ENCODE results near the gene RHOF. TPM values are rescaled to one million over a fixed set of nuclear protein-coding genes. Genes with fewer than 3 reads are reported as not detected.

RHOF gene, protein sequence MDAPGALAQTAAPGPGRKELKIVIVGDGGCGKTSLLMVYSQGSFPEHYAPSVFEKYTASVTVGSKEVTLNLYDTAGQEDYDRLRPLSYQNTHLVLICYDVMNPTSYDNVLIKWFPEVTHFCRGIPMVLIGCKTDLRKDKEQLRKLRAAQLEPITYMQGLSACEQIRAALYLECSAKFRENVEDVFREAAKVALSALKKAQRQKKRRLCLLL
- total RNA-seq (2014; rRNA removed; shearing (Covaris generic)): 1.6 and 4.0 TPM in 2 replicates

DNA sequence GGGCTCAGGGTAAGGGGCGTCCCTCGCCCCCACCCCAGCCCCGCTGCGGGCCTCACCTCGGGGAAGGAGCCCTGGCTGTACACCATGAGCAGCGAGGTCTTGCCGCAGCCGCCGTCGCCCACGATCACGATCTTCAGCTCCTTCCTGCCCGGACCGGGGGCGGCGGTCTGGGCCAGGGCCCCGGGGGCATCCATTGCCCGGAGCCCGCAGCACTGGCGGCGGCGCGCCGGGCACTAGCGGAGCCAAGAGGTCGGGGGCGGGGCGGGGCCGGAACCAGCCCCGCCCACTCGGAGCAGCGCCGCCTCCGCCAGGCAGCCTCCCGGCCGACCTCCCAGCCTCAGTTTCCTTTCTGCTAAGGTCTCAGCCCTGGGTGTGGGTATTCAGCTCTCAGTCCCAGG lies at the start of gene RHOF:
Gene RHOF, minus strand, starts transcription at position 249 of the 398 bp plus-strand sequence. Its CDS starts 55 bp downstream, at position 194.
- Histone ChIP-seq H3K4me1 (replicated peaks) (peaks cover 32% of the 10 kb centered on the region), H3K4me3 (peak within 1 kb of the TSS; percentile 38), H3K27me3 (replicated peaks) (no peaks in the 10 kb centered on the region), H3K9me3 (replicated peaks) (0 out of 2 replicates have a peak, but pooled peaks cover 2% of the 10 kb centered on the region), H3K36me3 (peaks cover 26% of the 10 kb centered on the region), H3K27ac (peak within 1 kb of the TSS; percentile 33)
- no peak for DNase-seq (ENCODE audit: low read depth in 1 of 2, low spot score in 2 of 2)

GRCh38 chr12:121839993-121840761 lies 46.7 kb upstream of the RHOF start:
- no peak for DNase-seq (ENCODE audit: low read depth in 1 of 2, low spot score in 2 of 2)
- Histone ChIP-seq H3K27ac (no peak overlapping the region), H3K36me3 (no peaks in the 10 kb centered on the region)

DNA sequence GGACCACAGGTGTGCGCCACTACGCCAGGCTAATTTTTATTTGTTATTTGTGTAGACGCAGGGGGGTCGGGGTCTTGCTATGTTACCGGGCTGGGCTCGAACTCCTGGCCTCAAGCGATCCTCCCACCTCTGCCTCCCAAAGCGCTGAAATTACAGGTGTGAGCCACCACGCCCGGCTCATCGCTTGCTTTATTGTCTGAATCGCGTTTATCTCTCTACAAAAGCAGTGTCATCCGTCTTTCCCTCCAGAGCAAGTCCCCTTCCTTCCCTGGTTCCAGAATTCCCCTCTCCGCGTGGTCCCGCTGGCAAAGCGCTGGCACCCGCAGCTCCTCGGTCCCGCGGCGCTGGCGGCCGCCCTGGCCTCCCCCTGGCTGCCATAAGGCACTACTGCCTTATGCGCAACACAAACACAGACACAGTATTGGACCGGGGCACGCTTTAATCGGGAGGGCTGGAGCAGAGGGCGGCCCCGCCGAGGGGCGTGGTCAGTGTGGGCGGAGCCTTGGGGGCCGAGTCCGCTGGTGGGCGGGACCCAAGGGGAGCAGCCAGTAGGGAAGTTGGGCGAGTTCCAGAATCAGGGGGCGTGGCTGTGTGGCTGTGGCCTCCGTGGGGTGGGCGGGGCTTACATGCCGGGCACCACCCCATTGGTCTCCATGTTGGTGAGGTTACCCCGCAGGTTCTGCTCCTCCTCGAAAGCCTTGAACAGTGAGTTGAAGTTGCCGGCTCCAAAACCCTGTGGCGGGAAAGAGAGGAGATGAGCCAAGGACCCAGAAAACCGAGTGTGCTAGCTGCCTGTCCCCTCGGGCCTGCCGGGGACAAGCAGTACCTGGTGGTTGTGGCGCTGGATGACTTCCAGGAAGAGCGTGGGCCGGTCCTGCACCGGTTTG lies 45.9 kb upstream of the RHOF start:
- H3K27ac ChIP-seq: no peak overlapping the region
- no peaks in the 10 kb centered on the region; the same call in 1 of the 2 replicates for H3K27me3 ChIP-seq (replicated peaks)
- H3K4me3 ChIP-seq: peak overlapping the region; percentile 43
- no peaks in the 10 kb centered on the region for H3K36me3 ChIP-seq
- DNase-seq (ENCODE audit: low read depth in 1 of 2, low spot score in 2 of 2): peak; percentile 95 to 99
- no peaks in the 10 kb centered on the region for H3K9me3 ChIP-seq (replicated peaks)
- H3K4me1 ChIP-seq (replicated peaks): peaks cover 10% of the 10 kb centered on the region; the same call in 1 of the 2 replicates

More at GRCh38 chr12:121839993-121840761, 46.7 kb upstream of the RHOF start:
- Histone ChIP-seq H3K27me3 (replicated peaks) (no peaks in the 10 kb centered on the region; the same call in 1 of the 2 replicates), H3K4me1 (replicated peaks) (peaks cover 10% of the 10 kb centered on the region; the same call in 1 of the 2 replicates), H3K9me3 (replicated peaks) (no peaks in the 10 kb centered on the region), H3K4me3 (peak overlapping the region; percentile 43)

GRCh38 chr12:121838126-121838525 lies 44.6 kb upstream of the RHOF start:
- Histone ChIP-seq H3K9me3 (replicated peaks) (no peaks in the 10 kb centered on the region), H3K4me3 (no peak overlapping the region), H3K27me3 (replicated peaks) (no peaks in the 10 kb centered on the region; the same call in 1 of the 2 replicates), H3K27ac (no peak overlapping the region), H3K36me3 (no peaks in the 10 kb centered on the region), H3K4me1 (replicated peaks) (peaks cover 10% of the 10 kb centered on the region; the same call in 1 of the 2 replicates)
- no peak for DNase-seq (ENCODE audit: low read depth in 1 of 2, low spot score in 2 of 2)

DNA sequence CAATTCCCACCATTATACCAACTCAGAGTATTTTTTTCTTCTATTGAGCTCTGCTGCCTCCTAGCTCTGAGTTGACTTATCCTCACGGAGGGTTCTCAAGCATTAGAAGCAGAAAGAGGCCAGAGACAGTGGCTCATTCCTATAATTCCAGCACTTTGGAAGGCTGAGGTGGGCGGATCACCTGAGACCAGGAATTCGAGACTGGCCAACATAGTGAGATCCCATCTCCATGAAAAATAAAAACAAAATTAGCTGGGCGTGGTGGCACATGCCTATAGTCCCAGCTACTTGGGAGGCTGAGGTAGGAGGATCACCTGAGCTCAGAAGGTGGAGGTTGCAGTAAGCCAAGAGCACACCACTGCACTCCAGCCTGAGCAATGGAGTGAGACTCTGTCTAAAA lies 44.2 kb upstream of the RHOF start:
- Histone ChIP-seq H3K36me3 (no peaks in the 10 kb centered on the region), H3K4me3 (no peak overlapping the region), H3K27me3 (replicated peaks) (no peaks in the 10 kb centered on the region; the same call in 1 of the 2 replicates), H3K9me3 (replicated peaks) (no peaks in the 10 kb centered on the region), H3K4me1 (replicated peaks) (peaks cover 10% of the 10 kb centered on the region; the same call in 1 of the 2 replicates), H3K27ac (no peak overlapping the region)
- DNase-seq (ENCODE audit: low read depth in 1 of 2, low spot score in 2 of 2): no peak

- Histone ChIP-seq H3K27me3 (replicated peaks) (no peaks in the 10 kb centered on the region), H3K27ac (no peak overlapping the region), H3K9me3 (replicated peaks) (no peaks in the 10 kb centered on the region), H3K4me1 (replicated peaks) (no peaks in the 10 kb centered on the region), H3K4me3 (no peak overlapping the region), H3K36me3 (peaks cover 37% of the 10 kb centered on the region)
- DNase-seq (ENCODE audit: low read depth in 1 of 2, low spot score in 2 of 2): no peak
These were observed 38.2 kb upstream of the RHOF start for GRCh38 chr12:121831571-121832245.

DNA sequence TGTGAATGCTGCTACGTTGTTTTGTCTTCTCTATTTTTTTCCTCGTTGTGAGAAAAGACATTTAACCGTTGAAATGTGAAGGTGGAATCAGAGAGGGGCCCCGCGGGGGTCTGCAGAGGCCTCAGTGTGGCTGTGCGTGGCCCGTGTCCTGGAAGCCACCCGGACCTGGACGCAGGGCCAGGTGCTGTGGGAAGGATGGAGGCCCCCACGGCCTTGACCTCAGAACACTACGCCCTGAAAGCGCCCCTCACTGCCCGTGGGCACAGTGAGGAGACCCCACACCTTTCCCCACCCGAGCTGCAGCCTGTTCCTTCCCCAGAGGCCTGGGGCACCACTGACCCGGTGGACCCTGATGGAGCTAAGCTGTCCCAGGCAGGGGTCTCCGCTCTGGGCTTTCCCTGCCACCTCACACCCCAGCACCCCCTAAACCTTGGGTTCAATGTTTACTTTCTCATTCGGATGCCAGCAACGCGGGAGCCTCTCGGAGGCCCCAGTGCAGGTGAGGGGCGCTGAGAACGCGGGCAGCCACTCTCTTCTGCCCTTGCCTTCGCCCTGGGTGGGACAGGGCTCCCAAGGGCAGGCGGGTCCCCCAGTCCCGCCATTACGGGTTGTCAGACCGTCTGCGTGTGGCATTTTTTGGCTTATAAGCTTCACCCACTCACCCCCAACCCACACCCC lies 37.2 kb upstream of the RHOF start:
- Histone ChIP-seq H3K4me1 (replicated peaks) (no peaks in the 10 kb centered on the region), H3K9me3 (replicated peaks) (no peaks in the 10 kb centered on the region), H3K4me3 (no peak overlapping the region), H3K36me3 (peaks cover 39% of the 10 kb centered on the region), H3K27me3 (replicated peaks) (no peaks in the 10 kb centered on the region), H3K27ac (no peak overlapping the region)
- DNase-seq (ENCODE audit: low read depth in 1 of 2, low spot score in 2 of 2): no peak

- Histone ChIP-seq H3K27ac (no peak overlapping the region), H3K4me1 (replicated peaks) (no peaks in the 10 kb centered on the region), H3K27me3 (replicated peaks) (no peaks in the 10 kb centered on the region), H3K4me3 (no peak overlapping the region), H3K36me3 (peaks cover 39% of the 10 kb centered on the region), H3K9me3 (replicated peaks) (no peaks in the 10 kb centered on the region)
- no peak for DNase-seq (ENCODE audit: low read depth in 1 of 2, low spot score in 2 of 2)
These were observed 36.6 kb upstream of the RHOF start for GRCh38 chr12:121830134-121830533.

DNA sequence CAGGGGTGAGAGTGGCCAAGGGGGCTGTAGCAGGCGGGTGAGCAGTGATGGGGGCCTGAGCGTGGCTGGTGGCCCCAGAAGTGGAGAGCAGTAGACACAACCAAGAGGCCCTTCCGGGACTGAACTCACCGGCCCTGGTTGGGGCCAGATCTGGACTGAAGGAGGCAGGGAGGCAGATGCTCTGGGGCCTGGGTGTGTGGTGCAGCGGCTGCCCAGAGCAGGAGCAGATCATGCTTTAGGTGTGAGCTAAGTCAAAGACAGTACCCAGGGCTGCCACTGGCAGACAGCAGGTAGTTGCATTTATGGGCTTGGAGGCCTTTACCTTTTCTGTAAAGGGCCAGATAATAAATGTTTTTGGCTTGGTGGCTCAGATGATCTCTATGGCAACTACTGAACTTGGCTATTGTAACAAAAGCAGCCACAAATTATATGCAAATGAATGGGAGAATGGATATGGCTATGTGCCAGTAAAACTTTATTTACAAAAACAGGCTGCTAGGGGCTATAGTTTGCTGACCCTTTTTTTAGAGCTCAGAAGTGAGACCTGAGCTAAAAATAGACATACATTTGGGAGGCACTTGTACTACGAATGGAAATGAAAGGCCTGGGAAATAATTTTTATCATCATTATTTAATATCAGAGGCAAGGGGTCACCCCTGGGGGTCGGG lies 35.9 kb upstream of the RHOF start:
- no peak for DNase-seq (ENCODE audit: low read depth in 1 of 2, low spot score in 2 of 2)
- Histone ChIP-seq H3K4me3 (no peak overlapping the region), H3K27me3 (replicated peaks) (no peaks in the 10 kb centered on the region), H3K36me3 (peaks cover 39% of the 10 kb centered on the region), H3K9me3 (replicated peaks) (no peaks in the 10 kb centered on the region), H3K27ac (no peak overlapping the region), H3K4me1 (replicated peaks) (no peaks in the 10 kb centered on the region)

GRCh38 chr12:121828826-121829225 lies 35.3 kb upstream of the RHOF start:
- no peak overlapping the region for H3K4me3 ChIP-seq
- H3K4me1 ChIP-seq (replicated peaks): no peaks in the 10 kb centered on the region
- no peaks in the 10 kb centered on the region for H3K27me3 ChIP-seq (replicated peaks)
- peaks cover 44% of the 10 kb centered on the region for H3K36me3 ChIP-seq
- H3K9me3 ChIP-seq (replicated peaks): no peaks in the 10 kb centered on the region
- no peak for DNase-seq (ENCODE audit: low read depth in 1 of 2, low spot score in 2 of 2)
- no peak overlapping the region for H3K27ac ChIP-seq

GRCh38 chr12:121828306-121828705 lies 34.8 kb upstream of the RHOF start:
- no peak for DNase-seq (ENCODE audit: low read depth in 1 of 2, low spot score in 2 of 2)
- Histone ChIP-seq H3K36me3 (peaks cover 49% of the 10 kb centered on the region), H3K4me1 (replicated peaks) (no peaks in the 10 kb centered on the region), H3K27ac (no peak overlapping the region), H3K27me3 (replicated peaks) (no peaks in the 10 kb centered on the region), H3K4me3 (no peak overlapping the region), H3K9me3 (replicated peaks) (no peaks in the 10 kb centered on the region)

GRCh38 chr12:121827351-121828099 lies 34.0 kb upstream of the RHOF start:
- H3K36me3 ChIP-seq: peaks cover 53% of the 10 kb centered on the region
- H3K27ac ChIP-seq: no peak overlapping the region
- no peaks in the 10 kb centered on the region for H3K27me3 ChIP-seq (replicated peaks)
- no peak for DNase-seq (ENCODE audit: low read depth in 1 of 2, low spot score in 2 of 2)
- H3K4me1 ChIP-seq (replicated peaks): no peaks in the 10 kb centered on the region
- H3K4me3 ChIP-seq: no peak overlapping the region
- H3K9me3 ChIP-seq (replicated peaks): no peaks in the 10 kb centered on the region
